ENCODE results near the gene NCOA3.

DNA sequence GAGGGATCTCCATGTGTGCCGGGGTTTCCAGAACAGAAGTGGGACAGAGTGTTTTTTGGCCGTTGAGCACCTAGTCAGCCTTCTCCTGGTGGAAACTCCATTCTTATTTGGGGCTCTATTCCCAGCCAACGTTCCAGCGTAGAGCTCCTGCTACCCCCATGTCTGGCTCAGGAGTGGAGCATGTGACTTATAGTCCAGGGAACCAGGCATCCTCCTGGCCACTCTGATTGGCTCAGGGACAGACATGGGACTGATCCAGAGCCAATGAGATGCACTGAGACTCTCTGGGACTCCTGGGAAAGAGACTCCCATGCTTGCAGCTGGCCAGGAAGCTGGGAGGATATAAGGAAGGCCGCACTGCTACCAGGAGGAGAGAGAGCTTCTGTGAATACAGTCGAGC is 196.5 kb downstream of the NCOA3 start:
- TF ChIP-seq CTCF (IDR thresholded peaks at IDR 0.05) = no peak
- TF ChIP-seq POLR2AphosphoS5 (IDR thresholded peaks at IDR 0.05) = no peak
- no peak for TF ChIP-seq EP300 (IDR thresholded peaks at IDR 0.05)
- TF ChIP-seq POLR2A (IDR thresholded peaks at IDR 0.05) = no peak
